ENCODE results near the gene DPYSL4.
"Not testable (repeated sequence)": the region's sequence is repeated elsewhere in the genome, so short reads cannot be mapped to it uniquely, and the experiment has no call there.

DNA sequence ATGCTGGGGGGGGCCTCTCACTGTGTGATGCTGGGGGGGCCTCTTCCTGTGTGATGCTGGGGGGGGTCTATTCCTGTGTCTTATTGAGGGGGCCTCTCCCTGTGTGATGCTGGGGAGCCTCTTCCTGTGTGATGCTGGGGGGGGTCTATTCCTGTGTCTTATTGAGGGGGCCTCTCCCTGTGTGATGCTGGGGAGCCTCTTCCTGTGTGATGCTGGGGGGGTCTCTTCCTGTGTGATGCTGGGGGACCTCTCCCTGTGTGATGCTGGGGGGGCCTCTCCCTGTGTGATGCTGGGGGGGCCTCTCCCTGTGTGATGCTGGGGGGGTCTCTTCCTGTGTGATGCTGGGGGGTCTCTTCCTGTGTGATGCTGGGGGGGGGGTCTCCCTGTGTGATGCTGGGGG lies 26.5 kb upstream of the DPYSL4 start:
- TF ChIP-seq, protein P1, sequence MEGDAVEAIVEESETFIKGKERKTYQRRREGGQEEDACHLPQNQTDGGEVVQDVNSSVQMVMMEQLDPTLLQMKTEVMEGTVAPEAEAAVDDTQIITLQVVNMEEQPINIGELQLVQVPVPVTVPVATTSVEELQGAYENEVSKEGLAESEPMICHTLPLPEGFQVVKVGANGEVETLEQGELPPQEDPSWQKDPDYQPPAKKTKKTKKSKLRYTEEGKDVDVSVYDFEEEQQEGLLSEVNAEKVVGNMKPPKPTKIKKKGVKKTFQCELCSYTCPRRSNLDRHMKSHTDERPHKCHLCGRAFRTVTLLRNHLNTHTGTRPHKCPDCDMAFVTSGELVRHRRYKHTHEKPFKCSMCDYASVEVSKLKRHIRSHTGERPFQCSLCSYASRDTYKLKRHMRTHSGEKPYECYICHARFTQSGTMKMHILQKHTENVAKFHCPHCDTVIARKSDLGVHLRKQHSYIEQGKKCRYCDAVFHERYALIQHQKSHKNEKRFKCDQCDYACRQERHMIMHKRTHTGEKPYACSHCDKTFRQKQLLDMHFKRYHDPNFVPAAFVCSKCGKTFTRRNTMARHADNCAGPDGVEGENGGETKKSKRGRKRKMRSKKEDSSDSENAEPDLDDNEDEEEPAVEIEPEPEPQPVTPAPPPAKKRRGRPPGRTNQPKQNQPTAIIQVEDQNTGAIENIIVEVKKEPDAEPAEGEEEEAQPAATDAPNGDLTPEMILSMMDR (IDR thresholded peaks at IDR 0.05), result not testable (repeated sequence)
- TF ChIP-seq POLR2A (IDR thresholded peaks at IDR 0.05), result not testable (repeated sequence)
